HT1080 (cell line): ENCODE data around the gene ZNF462. TPM values are rescaled to one million over a fixed set of nuclear protein-coding genes. Genes with fewer than 3 reads are reported as not detected.
A peak's percentile ranks its signal among the peaks of the same experiment; 100 is the strongest.

Source experiments
- DNase-seq: peaks from one replicate; pipeline ENCODE4 v3.0.0-alpha.2; 2015; ENCODE audit warnings: low read depth
- total RNA-seq: library from RNA; depleted of rRNA; stranded (reverse); fragments of >200 nt; shearing (Covaris generic); gene quantifications from 2 replicates; pipeline ENCODE4 v1.2.3, GENCODE V29; 2014

ZNF462 gene
- total RNA-seq, 1 experiment from 2014 or later = 11.6 TPM

GRCh38 chr9:106994463-106994862 is 131.5 kb downstream of the ZNF462 start:
- DNase-seq = no peak

- no peak for DNase-seq
These were observed 137.3 kb downstream of the ZNF462 start for GRCh38 chr9:107000218-107000617.

GRCh38 chr9:107005201-107005600 is 142.2 kb downstream of the ZNF462 start:
- no peak for DNase-seq

GRCh38 chr9:107007402-107007801 is 144.4 kb downstream of the ZNF462 start:
- no peak for DNase-seq

- no peak for DNase-seq
These were observed 145.0 kb downstream of the ZNF462 start for GRCh38 chr9:107008011-107008410.

GRCh38 chr9:107008447-107008846 is 145.5 kb downstream of the ZNF462 start:
- no peak for DNase-seq

GRCh38 chr9:107016383-107016782 is 153.4 kb downstream of the ZNF462 start:
- DNase-seq = no peak

- DNase-seq = peak; percentile 76
These were observed 156.0 kb downstream of the ZNF462 start for GRCh38 chr9:107018861-107019545.

GRCh38 chr9:107020040-107020530 is 157.1 kb downstream of the ZNF462 start:
- DNase-seq = peak; percentile 83

GRCh38 chr9:107024193-107024592 is 161.2 kb downstream of the ZNF462 start:
- DNase-seq = peak; percentile 82

GRCh38 chr9:107025260-107026035 is 162.5 kb downstream of the ZNF462 start:
- no peak for DNase-seq

GRCh38 chr9:107029146-107029545 is 166.2 kb downstream of the ZNF462 start:
- DNase-seq = no peak

- no peak for DNase-seq
These were observed 171.0 kb downstream of the ZNF462 start for GRCh38 chr9:107033966-107034365.

- DNase-seq = no peak
These were observed 171.9 kb downstream of the ZNF462 start for GRCh38 chr9:107034831-107035230.

GRCh38 chr9:107036367-107036766 is 173.4 kb downstream of the ZNF462 start:
- no peak for DNase-seq

- peak; percentile 86 for DNase-seq
These were observed 176.6 kb downstream of the ZNF462 start for GRCh38 chr9:107039542-107039941.

- DNase-seq = no peak
These were observed 179.6 kb downstream of the ZNF462 start for GRCh38 chr9:107042606-107043005.

- DNase-seq = no peak
These were observed 180.9 kb downstream of the ZNF462 start for GRCh38 chr9:107043886-107044285.

GRCh38 chr9:107044872-107045271 is 181.9 kb downstream of the ZNF462 start:
- no peak for DNase-seq

- DNase-seq = no peak
These were observed 183.7 kb downstream of the ZNF462 start for GRCh38 chr9:107046692-107047091.

- DNase-seq = peak; percentile 39
These were observed 186.3 kb downstream of the ZNF462 start for GRCh38 chr9:107049046-107049802.

GRCh38 chr9:107049803-107050184 is 186.8 kb downstream of the ZNF462 start:
- no peak for DNase-seq
